IMR-90 (cell line): Measurements from ENCODE around the gene KIAA0513. TPM values are rescaled to one million over a fixed set of nuclear protein-coding genes. Genes with fewer than 3 reads are reported as not detected.
A peak's percentile ranks its signal among the peaks of the same experiment; 100 is the strongest.

Experiments
- ATAC-seq: fragments of 200-7000 bp; cut with Tn5 transposase; 2 replicates; pipeline ENCODE4 v1.9.1; 2020; ENCODE audit warnings: low read depth, mild to moderate bottlenecking, moderate library complexity
- BruUV-seq: library from RNA; stranded (reverse); fragments of 400-500 nt; replicated peaks from 2 replicates; lab custom pipeline; 2021; lab: Mats Ljungman, UMichigan
- CTCF ChIA-PET: fragments of 300-600 bp; formaldehyde crosslinking; extraction: SDS; loops from one replicate; lab custom pipeline; 2021; ENCODE audit warnings: antibody characterized with exemption; lab: Yijun Ruan, JAX
- POLR2A ChIA-PET: fragments of 300-600 bp; sonication (Branson Sonifier 250); formaldehyde crosslinking; loops from one replicate; lab custom pipeline; 2022; ENCODE audit warnings: antibody characterized with exemption; ENCODE audit not compliant: unreplicated experiment; lab: Charles Lee
- DNase-seq: peaks from one replicate; pipeline ENCODE4 v3.0.0; 2013
- H2AFZ ChIP-seq: replicated peaks from 2 replicates; pipeline ENCODE3; 2013; ENCODE audit warnings: low read length, mild to moderate bottlenecking; ENCODE audit not compliant: poor library complexity
- H2AK5ac ChIP-seq: 2 replicates; pipeline ENCODE4 v1.6.1; 2013; ENCODE audit warnings: low read depth, low read length, inconsistent platforms
- H2AK9ac ChIP-seq: replicated peaks from 2 replicates; pipeline ENCODE3; 2013; ENCODE audit warnings: mild to moderate bottlenecking, low read depth, low read length, moderate library complexity; ENCODE audit not compliant: poor library complexity
- H2BK120ac ChIP-seq: 2 replicates; pipeline ENCODE4 v1.6.1; 2013; ENCODE audit warnings: low read depth, low read length, inconsistent platforms
- H2BK15ac ChIP-seq: 3 replicates; pipeline ENCODE4 v1.6.1; 2013; ENCODE audit warnings: low read depth, low read length, inconsistent platforms
- H2BK20ac ChIP-seq: 2 replicates; pipeline ENCODE4 v1.6.1; 2013; ENCODE audit warnings: low read depth, mild to moderate bottlenecking, inconsistent platforms, low read length, moderate library complexity
- H2BK5ac ChIP-seq: 2 replicates; pipeline ENCODE4 v1.6.1; 2013; ENCODE audit warnings: mild to moderate bottlenecking, low read depth, low read length, inconsistent platforms; ENCODE audit not compliant: poor library complexity, severe bottlenecking
- H3K14ac ChIP-seq: replicated peaks from 2 replicates; pipeline ENCODE4 v1.6.1; 2013; ENCODE audit warnings: low read depth, low read length, inconsistent platforms
- H3K18ac ChIP-seq: 2 replicates; pipeline ENCODE4 v1.6.1; 2013; ENCODE audit warnings: low read depth, low read length, control low read depth
- H3K23ac ChIP-seq: 2 replicates; pipeline ENCODE4 v1.6.1; 2013; ENCODE audit warnings: low read depth, low read length, inconsistent platforms
- H3K27ac ChIP-seq: 2 replicates; pipeline ENCODE4 v1.5.1; 2013; ENCODE audit warnings: mild to moderate bottlenecking, control low read depth, low read length; ENCODE audit not compliant: insufficient read depth
- H3K27me3 ChIP-seq: 2 replicates; pipeline ENCODE4 v1.6.1; 2013; ENCODE audit warnings: low read length; ENCODE audit not compliant: control insufficient read depth, insufficient read depth
- H3K36me3 ChIP-seq: 2 replicates; pipeline ENCODE4 v1.6.1; 2013; ENCODE audit warnings: low read length, mixed read lengths; ENCODE audit not compliant: control insufficient read depth, insufficient read depth
- H3K4ac ChIP-seq: 2 replicates; pipeline ENCODE4 v1.6.1; 2013; ENCODE audit warnings: low read depth, low read length, inconsistent platforms
- H3K4me1 ChIP-seq: 2 replicates; pipeline ENCODE4 v1.6.1; 2013; ENCODE audit warnings: low read length, mixed read lengths; ENCODE audit not compliant: control insufficient read depth, insufficient read depth
- H3K4me2 ChIP-seq: 2 replicates; pipeline ENCODE4 v1.6.1; 2013; ENCODE audit warnings: low read depth, mild to moderate bottlenecking, control low read depth, low read length, moderate library complexity
- H3K4me3 ChIP-seq: 2 replicates; pipeline ENCODE4 v1.5.1; 2013; ENCODE audit warnings: low read depth, mild to moderate bottlenecking, control low read depth, low read length, moderate library complexity; ENCODE audit not compliant: insufficient read depth
- H3K56ac ChIP-seq: 2 replicates; pipeline ENCODE4 v1.6.1; 2013; ENCODE audit warnings: low read length, inconsistent platforms; ENCODE audit not compliant: insufficient read depth; ENCODE audit errors: extremely low read depth
- H3K79me1 ChIP-seq, 2 experiments: 2 replicates each; pipeline ENCODE4 v1.6.1; 2013; ENCODE audit warnings: low read length in 2 of 2, inconsistent platforms in 1 of 2, low read depth in 1 of 2
- H3K9ac ChIP-seq: 2 replicates; pipeline ENCODE4 v1.6.1; 2013; ENCODE audit warnings: low read depth, low read length, control low read depth
- H3K9me1 ChIP-seq: 2 replicates; pipeline ENCODE4 v1.6.1; 2013; ENCODE audit warnings: low read length, inconsistent platforms; ENCODE audit not compliant: insufficient read depth
- H3K9me3 ChIP-seq: 2 replicates; pipeline ENCODE4 v1.6.1; 2013; ENCODE audit warnings: low read length; ENCODE audit not compliant: control insufficient read depth, insufficient read depth
- H4K20me1 ChIP-seq: 2 replicates; pipeline ENCODE4 v1.6.1; 2013; ENCODE audit warnings: low read length, inconsistent platforms; ENCODE audit not compliant: insufficient read depth
- H4K5ac ChIP-seq: 2 replicates; pipeline ENCODE4 v1.6.1; 2013; ENCODE audit warnings: mild to moderate bottlenecking, low read depth, low read length, control low read depth
- H4K8ac ChIP-seq, 2 experiments: 2 replicates each; pipeline ENCODE4 v1.6.1; 2013; ENCODE audit warnings: low read depth in 2 of 2, low read length in 2 of 2, control low read depth in 1 of 2, inconsistent platforms in 1 of 2
- H4K91ac ChIP-seq: 2 replicates; pipeline ENCODE4 v1.6.1; 2013; ENCODE audit warnings: low read depth, low read length, inconsistent platforms; ENCODE audit not compliant: insufficient read depth
- BHLHE40 ChIP-seq: fragments of 150-350 bp; IDR thresholded peaks from 2 replicates; pipeline ENCODE4 v1.6.1; 2016; ENCODE audit warnings: mild to moderate bottlenecking, low read depth, low read length
- CHD1 ChIP-seq: IDR thresholded peaks from 2 replicates; pipeline ENCODE4 v1.6.1; 2012; ENCODE audit warnings: low read depth, low read length, improper control_type of control experiment
- FOS ChIP-seq: fragments of 150-350 bp; IDR thresholded peaks from 2 replicates; pipeline ENCODE4 v1.6.1; 2016; ENCODE audit warnings: low read depth, low read length
- MAZ ChIP-seq: IDR thresholded peaks from 2 replicates; pipeline ENCODE4 v1.6.1; 2012; ENCODE audit warnings: low read depth, mild to moderate bottlenecking, low read length, improper control_type of control experiment, moderate library complexity, borderline replicate concordance
- POLR2A ChIP-seq: IDR thresholded peaks from 2 replicates; pipeline ENCODE4 v1.6.1; 2012; ENCODE audit warnings: mild to moderate bottlenecking, low read depth, low read length
- RAD21 ChIP-seq: IDR thresholded peaks from 2 replicates; pipeline ENCODE4 v1.6.1; 2012; ENCODE audit warnings: low read length, improper control_type of control experiment
- WGBS, 2 experiments: methylation state at CpG; one replicate each; pipeline versions ENCODE4 v1.1.5 to v1.1.7; 2013; ENCODE audit warnings: missing lambda C conversion rate in 2 of 2; ENCODE audit not compliant: insufficient read length in 1 of 2; ENCODE audit errors: extremely low coverage in 2 of 2; 5-methylcytosine and 5-hydroxymethylcytosine counted together
- dilution Hi-C: fragments of 300-500 bp; cut with HindIII; formaldehyde crosslinking; loops from one replicate; pipeline ENCODE4 v1.14.3; 2018; ENCODE audit warnings: low sequenced_read_pairs; ENCODE audit not compliant: unreplicated experiment
- in situ Hi-C: fragments of 300-500 bp; cut with MboI; formaldehyde crosslinking; loops from 3 replicates; pipeline ENCODE4 v1.14.3; 2019; ENCODE audit warnings: low sequenced_read_pairs, inconsistent platforms, mixed read lengths
- intact Hi-C: fragments of 100-400 bp; cut with micrococcal nuclease; formaldehyde crosslinking; loops from 2 replicates; pipeline ENCODE4 v1.10.0; 2022
- polyA plus RNA-seq, 3 experiments: library from polyadenylated mRNA; depleted of rRNA; stranded (reverse); fragments of >200 nt; gene quantifications; 2 replicates each; pipeline ENCODE4 v1.2.3, GENCODE V29; 2012; ENCODE audit warnings: low replicate concordance in 1 of 3
- total RNA-seq: library from RNA; depleted of rRNA; stranded (reverse); fragments of >200 nt; gene quantifications from 2 replicates; pipeline ENCODE4 v1.2.3, GENCODE V29; 2012

KIAA0513 gene
- total and polyA plus RNA-seq, 2 of the 4 experiments (the other 2 are of a cell fraction) = 9.5 TPM

- ATAC-seq = peak; percentile 8; the same call in 1 of the 2 replicates
- BruUV-seq = no TSS peak
- H3K9me1 ChIP-seq = peaks cover 5% of the 10 kb centered on the region; the same call in 1 of the 2 replicates
Measured at GRCh38 chr16:85029408-85029784, 1.8 kb downstream of the KIAA0513 start.

More at GRCh38 chr16:85029408-85029784, 1.8 kb downstream of the KIAA0513 start:
- Histone ChIP-seq H2BK120ac (no peak overlapping the region), H3K4me3 (no peak overlapping the region), H3K27me3 (no peaks in the 10 kb centered on the region), H3K27ac (no peak overlapping the region), H2AK9ac (no peak overlapping the region), H4K8ac (no peak overlapping the region), H3K18ac (no peak overlapping the region), H3K4me1 (peaks cover 20% of the 10 kb centered on the region), H4K20me1 (peaks cover 15% of the 10 kb centered on the region; the same call in 1 of the 2 replicates), H3K56ac (no peak overlapping the region), H4K91ac (no peak overlapping the region), H3K79me1 (peaks cover 12 to 58% of the 10 kb centered on the region in 2 experiments), H3K9me3 (no peaks in the 10 kb centered on the region), H3K23ac (no peak overlapping the region), H2AFZ (no peak overlapping the region), H3K4me2 (peak overlapping the region; percentile 71), H2BK5ac (no peak overlapping the region), H4K5ac (no peak overlapping the region), H2BK15ac (no peak overlapping the region), H3K4ac (peak overlapping the region; percentile 37; the same call in 1 of the 2 replicates), H2BK20ac (0 out of 2 replicates have a peak overlapping the region, but pooled peaks have one; percentile 1), H2AK5ac (no peak overlapping the region), H3K14ac (no peak overlapping the region), H3K36me3 (peaks cover 8% of the 10 kb centered on the region; the same call in 1 of the 2 replicates), H3K9ac (no peak overlapping the region)
- ChIA-PET POLR2A (no interaction called here), CTCF (no interaction called here)
- 50% methylated on average over 1 of the region's 4 CpGs; no CpG with 5 or more reads in 1 of the 2 experiments for WGBS, 2 experiments
- dilution Hi-C loops (no loop called here), in situ Hi-C loops (no loop called here), intact Hi-C loops (no loop called here)
- TF ChIP-seq CHD1 = no peak
- no peak for TF ChIP-seq RAD21
- peak; percentile 11; the same call in 1 of the 2 replicates for TF ChIP-seq BHLHE40
- TF ChIP-seq MAZ = 0 out of 2 replicates have a peak, but pooled peaks have one; percentile 42
- TF ChIP-seq POLR2A = no peak
- peak; percentile 45 for TF ChIP-seq FOS
- peak; percentile 65 for DNase-seq
